GM12878 (cell line): ENCODE results near the gene NCKAP5L. TPM values are rescaled to one million over a fixed set of nuclear protein-coding genes. Genes with fewer than 3 reads are reported as not detected.

ENCODE experiments used
- ATAC-seq: fragments of 200-7000 bp; cut with Tn5 transposase; 3 replicates; pipeline ENCODE4 v1.9.1; 2020; ENCODE audit warnings: mild to moderate bottlenecking, moderate library complexity
- BruUV-seq: library from RNA; stranded (reverse); fragments of 400-500 nt; replicated peaks from 2 replicates; lab custom pipeline; 2021; lab: Mats Ljungman, UMichigan
- CTCF ChIA-PET: fragments of 300-600 bp; sonication (Branson Sonifier 250); formaldehyde crosslinking; extraction: SDS; loops from one replicate; lab custom pipeline; 2021; ENCODE audit warnings: inconsistent platforms; lab: Yijun Ruan, JAX
- POLR2A ChIA-PET: fragments of 350-600 bp; formaldehyde crosslinking; extraction: SDS; loops from one replicate; lab custom pipeline; 2021; ENCODE audit warnings: inconsistent platforms; lab: Charles Lee
- RAD21 ChIA-PET: fragments of 300-600 bp; sonication (Branson Sonifier 250); formaldehyde crosslinking; loops from one replicate; lab custom pipeline; 2023; ENCODE audit warnings: antibody characterized with exemption; ENCODE audit not compliant: unreplicated experiment; lab: Charles Lee
- SMC1A ChIA-PET: fragments of 300-600 bp; sonication (Branson Sonifier 250); formaldehyde crosslinking; loops from one replicate; lab custom pipeline; 2023; ENCODE audit not compliant: unreplicated experiment, uncharacterized antibody; lab: Charles Lee
- DNase-seq: peaks from one replicate; pipeline ENCODE4 v3.0.0-alpha.2; 2011; ENCODE audit warnings: low read depth, low spot score
- FAIRE-seq: peaks from 3 replicates; lab custom pipeline; 2011; peaks lifted over from hg19 to GRCh38; lab: Jason Lieb, UNC
- H2AFZ ChIP-seq: 2 replicates; pipeline ENCODE4 v1.6.0; 2011; ENCODE audit warnings: low read depth, low read length, control low read depth; ENCODE audit not compliant: control insufficient read depth
- H3K27ac ChIP-seq: 2 replicates; pipeline ENCODE4 v1.5.1; 2011; ENCODE audit warnings: control low read depth; ENCODE audit not compliant: control insufficient read depth, insufficient read depth
- H3K27me3 ChIP-seq, 2 experiments: replicated peaks in 1 of 2; 2 replicates each; pipeline versions ENCODE4 v1.6.0 to v1.6.1; 2011; ENCODE audit warnings: low read length in 1 of 2; ENCODE audit not compliant: control insufficient read depth in 2 of 2, insufficient read depth in 2 of 2
- H3K36me3 ChIP-seq, 2 experiments: 2 replicates each; pipeline ENCODE4 v1.5.1; 2011; ENCODE audit warnings: low read length in 1 of 2; ENCODE audit not compliant: control insufficient read depth in 2 of 2, insufficient read depth in 2 of 2
- H3K4me1 ChIP-seq: 2 replicates; pipeline ENCODE4 v1.6.1; 2011; ENCODE audit warnings: mild to moderate bottlenecking, low read length, moderate library complexity, mixed read lengths; ENCODE audit not compliant: control insufficient read depth, insufficient read depth
- H3K4me2 ChIP-seq: 2 replicates; pipeline ENCODE4 v1.6.0; 2011; ENCODE audit warnings: control low read depth; ENCODE audit not compliant: control insufficient read depth, insufficient read depth
- H3K4me3 ChIP-seq: fragments of 200-600 bp; sonication (generic); 2 replicates; pipeline ENCODE4 v1.5.1; 2016
- H3K79me2 ChIP-seq: 2 replicates; pipeline ENCODE4 v1.6.0; 2011; ENCODE audit warnings: low read length; ENCODE audit not compliant: control insufficient read depth, insufficient read depth
- H3K9ac ChIP-seq: 2 replicates; pipeline ENCODE4 v1.8.0; 2011; ENCODE audit warnings: low read length, control low read depth, mixed read lengths; ENCODE audit not compliant: control insufficient read depth, insufficient read depth
- H3K9me3 ChIP-seq: replicated peaks from 3 replicates; pipeline ENCODE4 v1.5.1; 2011; ENCODE audit warnings: mild to moderate bottlenecking, low read length; ENCODE audit not compliant: control insufficient read depth, insufficient read depth
- H4K20me1 ChIP-seq: 2 replicates; pipeline ENCODE4 v1.6.0; 2011; ENCODE audit not compliant: control insufficient read depth, insufficient read depth
- BCL11A ChIP-seq: IDR thresholded peaks from 2 replicates; pipeline ENCODE4 v1.6.1; 2011; ENCODE audit warnings: low read depth, low read length
- BMI1 ChIP-seq: fragments of 450-650 bp; IDR thresholded peaks from 2 replicates; pipeline ENCODE4 v1.6.1; 2016; ENCODE audit warnings: mild to moderate bottlenecking, moderate library complexity, borderline replicate concordance
- CEBPB ChIP-seq, 2 experiments: fragments of 150-350 bp in 1 of 2; IDR thresholded peaks; 2 replicates each; pipeline ENCODE4 v1.6.1; 2012 to 2014; ENCODE audit warnings: low read depth in 2 of 2, low read length in 2 of 2, borderline replicate concordance in 1 of 2, inconsistent platforms in 1 of 2
- CHD2 ChIP-seq: IDR thresholded peaks from 2 replicates; pipeline ENCODE4 v1.6.1; 2011; ENCODE audit warnings: low read depth, low read length, improper control_type of control experiment, borderline replicate concordance
- ESRRA ChIP-seq: IDR thresholded peaks from 2 replicates; pipeline ENCODE4 v1.6.1; 2012; ENCODE audit warnings: mild to moderate bottlenecking, low read length, improper control_type of control experiment
- IRF3 ChIP-seq: fragments of 450-650 bp; IDR thresholded peaks from 2 replicates; pipeline ENCODE4 v1.6.1; 2014; ENCODE audit warnings: mild to moderate bottlenecking
- KDM1A ChIP-seq: fragments of 200-600 bp; sonication (generic); IDR thresholded peaks from 2 replicates; pipeline ENCODE4 v1.6.1; 2016; ENCODE audit warnings: borderline replicate concordance
- MEF2A ChIP-seq: IDR thresholded peaks from 2 replicates; pipeline ENCODE4 v1.6.1; 2011; ENCODE audit warnings: low read depth, mild to moderate bottlenecking, low read length, moderate library complexity; ENCODE audit not compliant: insufficient read depth
- MXI1 ChIP-seq: fragments of 150-350 bp; IDR thresholded peaks from 2 replicates; pipeline ENCODE4 v1.6.1; 2011; ENCODE audit warnings: low read depth, mild to moderate bottlenecking, inconsistent platforms, low read length, improper control_type of control experiment
- PBX3 ChIP-seq: IDR thresholded peaks from 2 replicates; pipeline ENCODE4 v1.6.1; 2011; ENCODE audit warnings: mild to moderate bottlenecking, low read depth, low read length, moderate library complexity; ENCODE audit not compliant: insufficient replicate concordance
- WRNIP1 ChIP-seq: IDR thresholded peaks from 2 replicates; pipeline ENCODE4 v1.6.1; 2011; ENCODE audit warnings: low read depth, low read length, improper control_type of control experiment, borderline replicate concordance
- ZBTB33 ChIP-seq: fragments of 450-650 bp; IDR thresholded peaks from 2 replicates; pipeline ENCODE4 v1.6.1; 2017; ENCODE audit warnings: mild to moderate bottlenecking
- ZNF207 ChIP-seq: fragments of 450-650 bp; IDR thresholded peaks from 2 replicates; pipeline ENCODE4 v1.6.1; 2014; ENCODE audit warnings: antibody characterized with exemption, mild to moderate bottlenecking, borderline replicate concordance
- ZNF687 ChIP-seq: fragments of 450-650 bp; IDR thresholded peaks from 2 replicates; pipeline ENCODE4 v1.6.1; 2017; ENCODE audit warnings: mild to moderate bottlenecking, moderate library complexity
- WGBS: methylation state at CpG from one replicate; pipeline ENCODE4 v1.1.6; 2016; ENCODE audit warnings: low lambda C conversion rate; ENCODE audit not compliant: insufficient replicate concordance, insufficient coverage; ENCODE audit errors: missing lambda C conversion rate; 5-methylcytosine and 5-hydroxymethylcytosine counted together
- in situ Hi-C: fragments of 300-500 bp; cut with MboI; formaldehyde crosslinking; loops from 9 replicates; pipeline ENCODE4 v1.14.3; 2018; ENCODE audit warnings: mixed read lengths
- intact Hi-C: fragments of 100-400 bp; cut with micrococcal nuclease; formaldehyde crosslinking; loops from one replicate; pipeline ENCODE4 v1.14.2; 2022; ENCODE audit not compliant: unreplicated experiment
- polyA plus RNA-seq, 11 experiments: library from polyadenylated mRNA; depleted of rRNA in 4 of 11; unstranded in 6 of 11; stranded (reverse) in 5 of 11; fragments of >200 nt; fragmentation: Nextera tagmentation in 4 of 11; fragmentation: Illumina TruSeq in 1 of 11; extraction: Ambion mirVana in 4 of 11; extraction: Trizol in 1 of 11; gene quantifications; 1 replicate in 1 of 11; 2 replicates in 10 of 11; pipeline versions ENCODE4 v1.2.1 to v1.2.3, GENCODE V29; 2011 to 2016; ENCODE audit warnings: inconsistent platforms in 2 of 11, missing spikeins in 2 of 11, low read depth in 1 of 11
- total RNA-seq, 4 experiments: library from RNA; depleted of rRNA in 3 of 4; stranded (reverse); fragments of >200 nt in 3 of 4; fragmentation: Illumina TruSeq in 1 of 4; extraction: Trizol in 1 of 4; gene quantifications; 2 replicates each; pipeline versions ENCODE4 v1.2.1 to v1.2.3, GENCODE V29; 2013 to 2021

The NCKAP5L gene
- total and polyA plus RNA-seq, 10 of the 15 experiments (the other 5 are each of a cell fraction or from before 2014, with no cell fraction given) = 0.03 to 15.8 (median 4.4) TPM

- in situ Hi-C loops = loop anchor here (5.0 to 10.0 kb wide), 2 partner anchors 62 to 194 kb away; no protein-coding TSS in a partner anchor
- no peak overlapping the region for H2AFZ ChIP-seq
- FAIRE-seq = peak; percentile 47
- H3K4me3 ChIP-seq = no peak overlapping the region
- H3K9ac ChIP-seq = no peak overlapping the region
- no peaks in the 10 kb centered on the region for H3K36me3 ChIP-seq
- H3K4me2 ChIP-seq = no peak overlapping the region
- RAD21 ChIA-PET = interaction anchor here (0.6 to 7.4 kb wide), 17 partner anchors 8 to 202 kb away, joined by 3 to 49 read pairs (median 3); partner anchors contain the start of genes NCKAP5L and TMBIM6
- intact Hi-C loops = loop anchor here (1.0 to 10.0 kb wide), 2 partner anchors 63 to 204 kb away; no protein-coding TSS in a partner anchor
- CTCF ChIA-PET = interaction anchor here (0.6 to 7.3 kb wide), 39 partner anchors 9 to 273 kb away, joined by 3 to 122 read pairs (median 6); partner anchors contain the start of genes COX14, NCKAP5L and TMBIM6
- SMC1A ChIA-PET = interaction anchor here (0.8 to 4.3 kb wide), 20 partner anchors 11 to 269 kb away, joined by 3 to 56 read pairs (median 4); partner anchors contain the start of genes NCKAP5L and TMBIM6
- ATAC-seq = peak; percentile 46
- no peaks in the 10 kb centered on the region for H4K20me1 ChIP-seq
- no TSS peak for BruUV-seq
- H3K4me1 ChIP-seq = peaks cover 6% of the 10 kb centered on the region; the same call in 1 of the 2 replicates
- no peak overlapping the region for H3K27ac ChIP-seq
- peaks cover 12% of the 10 kb centered on the region for H3K79me2 ChIP-seq
- no peaks in the 10 kb centered on the region for H3K9me3 ChIP-seq
- POLR2A ChIA-PET = interaction anchor here (1.1 to 2.8 kb wide), 6 partner anchors 9 to 98 kb away, joined by 3 to 9 read pairs (median 5); partner anchors contain the start of gene TMBIM6
- WGBS = 63% methylated on average over 3 of the region's 3 CpGs
- H3K27me3 ChIP-seq = no peaks in the 10 kb centered on the region
- DNase-seq = no peak
- TF ChIP-seq ZNF687 = no peak
- TF ChIP-seq CEBPB (IDR thresholded peaks at IDR 0.05; ENCODE audit: borderline replicate concordance in 1 of 2, low read depth in 2 of 2, low read length in 2 of 2) = no peak
- TF ChIP-seq PBX3 = peak; percentile 53
- TF ChIP-seq MXI1 = no peak
- TF ChIP-seq ZNF207 = no peak
- no peak for TF ChIP-seq KDM1A
- no peak for TF ChIP-seq CHD2
- TF ChIP-seq IRF3 = no peak
- TF ChIP-seq ESRRA = no peak
- no peak for TF ChIP-seq WRNIP1
- TF ChIP-seq BCL11A = no peak
- no peak for TF ChIP-seq BMI1
- TF ChIP-seq MEF2A = no peak
- TF ChIP-seq ZBTB33 = no peak
These were observed 10.9 kb upstream of the NCKAP5L start for GRCh38 chr12:49838973-49839633.
